CD8-positive, alpha-beta memory T cell (primary cell): ENCODE results near the gene TBX1. TPM values are rescaled to one million over a fixed set of nuclear protein-coding genes. Genes with fewer than 3 reads are reported as not detected.
A peak's percentile ranks its signal among the peaks of the same experiment; 100 is the strongest.

Experiments
- CTCF ChIA-PET: fragments of 350-600 bp; sonication (Branson Sonifier 250); formaldehyde crosslinking; loops from one replicate; lab custom pipeline; 2021; ENCODE audit warnings: antibody characterized with exemption; lab: Charles Lee
- POLR2A ChIA-PET: fragments of 350-600 bp; sonication (Branson Sonifier 250); formaldehyde crosslinking; loops from one replicate; lab custom pipeline; 2021; ENCODE audit warnings: antibody characterized with exemption; lab: Charles Lee
- DNase-seq, 5 donors: peaks; one replicate each; pipeline versions ENCODE4 v3.0.0 to v3.0.0-alpha.2; 2020 to 2022; ENCODE audit warnings: mixed read lengths in 1 of 5
- H3K27ac ChIP-seq: one replicate; pipeline ENCODE4 v1.7.0; 2013; ENCODE audit warnings: low read depth, mild to moderate bottlenecking, low read length, moderate library complexity
- H3K27me3 ChIP-seq: 2 replicates; pipeline ENCODE4 v1.7.0; 2013; ENCODE audit warnings: low read length, mild to moderate bottlenecking; ENCODE audit not compliant: insufficient read depth, poor library complexity, severe bottlenecking
- H3K36me3 ChIP-seq: 2 replicates; pipeline ENCODE4 v1.7.0; 2013; ENCODE audit warnings: mild to moderate bottlenecking, low read length, moderate library complexity; ENCODE audit not compliant: insufficient read depth
- H3K4me1 ChIP-seq: 2 replicates; pipeline ENCODE4 v1.7.0; 2013; ENCODE audit warnings: mild to moderate bottlenecking, low read length, moderate library complexity; ENCODE audit not compliant: insufficient read depth
- H3K4me3 ChIP-seq: 2 replicates; pipeline ENCODE4 v1.7.0; 2013; ENCODE audit warnings: mild to moderate bottlenecking, low read length
- H3K9me3 ChIP-seq: 2 replicates; pipeline ENCODE4 v1.7.0; 2013; ENCODE audit warnings: mild to moderate bottlenecking, low read length
- H3K27ac Mint-ChIP-seq, 8 donors: one replicate each; pipeline ENCODE4 v1.8.0; 2020 to 2021; ENCODE audit warnings: mixed read lengths in 8 of 8, mild to moderate bottlenecking in 6 of 8, inconsistent platforms in 3 of 8, moderate library complexity in 3 of 8
- H3K27me3 Mint-ChIP-seq, 2 donors: one replicate each; pipeline ENCODE4 v1.8.0; 2020 to 2021; ENCODE audit warnings: mixed read lengths in 2 of 2, mild to moderate bottlenecking in 1 of 2, moderate library complexity in 1 of 2
- H3K36me3 Mint-ChIP-seq, 3 donors: one replicate each; pipeline ENCODE4 v1.8.0; 2020 to 2021; ENCODE audit warnings: mixed read lengths in 3 of 3, inconsistent platforms in 1 of 3, mild to moderate bottlenecking in 1 of 3
- H3K4me1 Mint-ChIP-seq, 3 donors: one replicate each; pipeline ENCODE4 v1.8.0; 2020 to 2021; ENCODE audit warnings: mixed read lengths in 3 of 3, inconsistent platforms in 1 of 3, mild to moderate bottlenecking in 1 of 3
- H3K4me3 Mint-ChIP-seq, 7 donors: one replicate each; pipeline ENCODE4 v1.8.0; 2020 to 2021; ENCODE audit warnings: mixed read lengths in 7 of 7, mild to moderate bottlenecking in 6 of 7, moderate library complexity in 4 of 7, inconsistent platforms in 2 of 7
- H3K9me3 Mint-ChIP-seq, 5 donors: one replicate each; pipeline ENCODE4 v1.8.0; 2020 to 2022; ENCODE audit warnings: mixed read lengths in 5 of 5, mild to moderate bottlenecking in 3 of 5, moderate library complexity in 2 of 5, inconsistent platforms in 1 of 5
- polyA plus RNA-seq: library from polyadenylated mRNA; unstranded; fragments of 300-500 nt; fragmentation: Illumina TruSeq; gene quantifications from one replicate; pipeline ENCODE4 v1.2.3, GENCODE V29; 2021
- total RNA-seq, 2 experiments: library from RNA; stranded (reverse); gene quantifications; one replicate each; pipeline ENCODE4 v1.2.3, GENCODE V29; 2021

The TBX1 gene
- not detected for total RNA-seq
- not detected for polyA plus RNA-seq

- H3K9me3 Mint-ChIP-seq = peaks cover 0 to 4% (median 0%) of the 10 kb centered on the region in 5 donors
- H3K27me3 Mint-ChIP-seq = peaks cover 52 to 64% of the 10 kb centered on the region in 2 donors
- H3K36me3 Mint-ChIP-seq = peaks cover 0 to 4% (median 0%) of the 10 kb centered on the region in 3 donors
- peak within 1 kb of the TSS in 3 of 8 donors; percentile 52 to 90 (median 64) for H3K27ac Mint-ChIP-seq
- Histone ChIP-seq H3K27ac (peak within 1 kb of the TSS; percentile 72), H3K4me1 (peaks cover 30% of the 10 kb centered on the region), H3K36me3 (no peaks in the 10 kb centered on the region), H3K4me3 (no peak within 1 kb of the TSS), H3K27me3 (peaks cover 46% of the 10 kb centered on the region), H3K9me3 (no peaks in the 10 kb centered on the region)
- H3K4me3 Mint-ChIP-seq = peak within 1 kb of the TSS; percentile 77 to 89 (median 85)
- no peak for DNase-seq
- POLR2A ChIA-PET = no interaction called here
- CTCF ChIA-PET = no interaction called here
- H3K4me1 Mint-ChIP-seq = peaks cover 31 to 44% (median 34%) of the 10 kb centered on the region in 3 donors
Observed at GRCh38 chr22:19760058-19760950, at the start of gene TBX1. TBX1 (plus strand) TSS chr22:19760778; CDS start chr22:19760844, 66 bp downstream.

DNA sequence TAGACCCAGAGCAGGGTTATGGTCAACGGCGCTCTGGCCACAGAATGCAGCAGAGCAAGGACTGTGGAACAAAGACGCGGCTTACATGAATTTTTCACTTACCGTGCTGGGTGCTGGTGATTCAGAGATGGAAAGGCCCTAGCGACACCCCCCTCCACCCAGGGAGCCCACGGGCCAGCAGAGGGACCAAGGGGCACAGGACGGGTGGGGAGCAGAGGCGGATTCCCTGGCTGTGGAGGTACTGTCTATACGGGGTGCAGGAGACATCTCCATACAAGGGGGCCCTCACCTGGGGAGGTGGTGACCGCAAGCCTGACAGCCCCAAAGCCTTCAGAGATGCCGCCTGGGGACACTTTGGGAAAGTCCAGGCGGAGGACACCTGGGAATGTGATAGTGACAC is 47.3 kb upstream of the TBX1 start:
- Mint-ChIP-seq H3K27ac (no peak overlapping the region), H3K4me3 (peak overlapping the region; percentile 13 to 73 (median 55)), H3K27me3 (peaks cover 14 to 23% of the 10 kb centered on the region in 2 donors), H3K9me3 (no peaks in the 10 kb centered on the region), H3K4me1 (peaks cover 0 to 11% (median 4%) of the 10 kb centered on the region in 3 donors), H3K36me3 (no peaks in the 10 kb centered on the region)
- Histone ChIP-seq H3K4me3 (no peak overlapping the region), H3K27me3 (peaks cover 17% of the 10 kb centered on the region), H3K36me3 (no peaks in the 10 kb centered on the region), H3K4me1 (peaks cover 10% of the 10 kb centered on the region), H3K27ac (no peak overlapping the region), H3K9me3 (no peaks in the 10 kb centered on the region)
- ChIA-PET POLR2A (no interaction called here), CTCF (no interaction called here)
- DNase-seq = no peak

GRCh38 chr22:19713650-19714311 is 46.8 kb upstream of the TBX1 start:
- peaks cover 14 to 23% of the 10 kb centered on the region in 2 donors for H3K27me3 Mint-ChIP-seq
- Histone ChIP-seq H3K27me3 (peaks cover 17% of the 10 kb centered on the region), H3K27ac (no peak overlapping the region), H3K4me3 (no peak overlapping the region), H3K4me1 (peaks cover 13% of the 10 kb centered on the region), H3K9me3 (no peaks in the 10 kb centered on the region), H3K36me3 (no peaks in the 10 kb centered on the region)
- ChIA-PET CTCF (no interaction called here), POLR2A (no interaction called here)
- H3K4me1 Mint-ChIP-seq = peaks cover 0 to 11% (median 4%) of the 10 kb centered on the region in 3 donors
- DNase-seq = no peak
- no peak overlapping the region for H3K27ac Mint-ChIP-seq
- peak overlapping the region; percentile 20 to 81 (median 66) for H3K4me3 Mint-ChIP-seq
- H3K36me3 Mint-ChIP-seq = no peaks in the 10 kb centered on the region
- no peaks in the 10 kb centered on the region for H3K9me3 Mint-ChIP-seq

DNA sequence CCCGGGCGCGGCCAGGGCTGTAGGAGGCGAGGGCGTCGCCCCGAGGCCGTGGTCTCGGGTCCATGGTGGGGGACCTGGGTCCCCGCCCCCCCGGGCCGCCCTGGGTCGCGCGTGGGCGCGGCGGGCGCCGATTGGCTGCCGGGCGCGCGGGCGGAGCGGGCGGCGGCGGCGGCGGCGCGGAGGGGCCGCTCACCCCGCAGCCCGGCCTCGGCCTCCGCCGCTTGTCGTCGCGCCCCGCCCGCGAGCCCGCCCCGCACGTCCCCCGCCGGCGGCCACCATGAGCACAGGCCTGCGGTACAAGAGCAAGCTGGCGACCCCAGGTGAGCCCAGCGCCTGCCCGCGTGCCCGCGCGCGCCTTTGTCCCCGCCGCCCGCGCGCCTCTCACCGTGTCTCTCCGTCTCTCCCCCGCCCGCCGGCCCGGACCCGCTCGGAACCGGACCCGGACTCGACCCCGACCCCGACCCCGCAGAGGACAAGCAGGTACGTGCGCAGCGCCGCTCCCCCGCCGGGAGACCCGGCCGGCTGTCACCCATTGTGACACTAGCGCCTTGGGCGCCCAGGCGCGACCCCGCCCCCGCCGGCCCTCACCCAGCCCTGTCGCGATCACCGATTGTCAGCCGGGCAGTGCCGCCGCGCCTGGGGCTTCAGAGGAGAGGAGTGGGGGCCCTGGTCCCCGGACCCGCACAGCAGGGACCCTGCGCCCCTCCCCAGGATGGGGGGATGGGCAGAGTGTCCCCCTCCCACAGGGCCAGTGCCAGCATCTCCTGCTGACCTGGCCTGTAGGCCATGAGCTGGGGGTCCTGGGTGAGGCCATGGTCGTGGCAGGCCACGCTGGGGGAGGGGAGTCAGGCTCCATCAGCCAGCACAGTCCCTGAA is 46.0 kb upstream of the TBX1 start, which contains the start of gene SEPTIN5:
TSS of gene SEPTIN5 (plus strand) at position 192 of the 876 bp plus-strand sequence. CDS start at position 278, 86 bp downstream.
- Histone ChIP-seq H3K9me3 (no peaks in the 10 kb centered on the region), H3K36me3 (peaks cover 1% of the 10 kb centered on the region), H3K27ac (no peak within 1 kb of the TSS), H3K27me3 (peaks cover 17% of the 10 kb centered on the region), H3K4me1 (peaks cover 20% of the 10 kb centered on the region), H3K4me3 (peak within 1 kb of the TSS; percentile 9)
- H3K36me3 Mint-ChIP-seq = no peaks in the 10 kb centered on the region
- no peak within 1 kb of the TSS for H3K27ac Mint-ChIP-seq
- POLR2A ChIA-PET = no interaction called here
- H3K4me3 Mint-ChIP-seq = peak within 1 kb of the TSS; percentile 20 to 81 (median 66)
- H3K27me3 Mint-ChIP-seq = peaks cover 16 to 27% of the 10 kb centered on the region in 2 donors
- CTCF ChIA-PET = no interaction called here
- peaks cover 0 to 15% (median 7%) of the 10 kb centered on the region in 3 donors for H3K4me1 Mint-ChIP-seq
- H3K9me3 Mint-ChIP-seq = no peaks in the 10 kb centered on the region
- no peak for DNase-seq

DNA sequence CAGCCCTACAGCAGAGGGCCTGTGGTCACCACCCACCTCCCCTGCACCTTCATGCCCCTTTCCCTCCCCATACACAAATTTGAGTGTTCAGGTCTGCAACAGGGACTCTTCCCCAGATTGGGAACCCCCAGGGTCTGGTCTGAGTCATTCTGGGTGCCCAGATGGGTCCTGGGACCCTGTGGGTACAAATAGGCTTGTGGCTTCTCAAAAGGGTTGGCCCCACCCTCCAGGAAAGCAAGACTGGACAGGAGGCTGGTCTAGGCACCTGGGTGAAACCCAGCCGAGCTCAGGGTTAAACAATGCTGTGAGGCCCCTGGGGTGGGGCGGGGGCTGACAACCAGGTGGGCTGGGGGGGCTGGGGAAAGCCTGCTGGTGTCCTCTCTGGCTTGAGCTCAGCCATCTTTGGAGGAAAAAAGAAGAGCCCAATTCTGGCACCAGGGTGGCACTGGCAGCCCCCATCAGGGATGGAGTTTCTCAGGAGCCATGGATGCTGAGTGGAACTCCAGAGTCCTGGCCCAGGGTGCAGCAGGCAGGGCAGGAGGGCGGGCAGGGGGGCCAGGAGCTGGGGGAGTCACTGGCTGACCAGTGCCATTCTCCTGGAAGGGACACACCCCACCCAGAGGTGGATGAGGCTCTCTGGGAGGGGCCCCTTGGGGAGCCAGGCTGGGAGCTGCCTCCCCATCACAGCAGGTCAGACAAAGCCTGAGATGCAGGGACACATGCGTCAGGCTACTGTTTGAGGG is 45.2 kb upstream of the TBX1 start:
- H3K4me3 ChIP-seq = peak overlapping the region; percentile 9
- DNase-seq = no peak
- H3K27ac ChIP-seq = no peak overlapping the region
- Mint-ChIP-seq H3K4me3 (peak overlapping the region in 5 of 7 donors; percentile 36 to 57 (median 48)), H3K27ac (no peak overlapping the region), H3K27me3 (peaks cover 17 to 35% of the 10 kb centered on the region in 2 donors), H3K36me3 (no peaks in the 10 kb centered on the region), H3K4me1 (peaks cover 0 to 15% (median 7%) of the 10 kb centered on the region in 3 donors), H3K9me3 (no peaks in the 10 kb centered on the region)
- POLR2A ChIA-PET = no interaction called here
- peaks cover 7% of the 10 kb centered on the region for H3K36me3 ChIP-seq
- CTCF ChIA-PET = no interaction called here
- H3K9me3 ChIP-seq = no peaks in the 10 kb centered on the region
- peaks cover 20% of the 10 kb centered on the region for H3K4me1 ChIP-seq
- H3K27me3 ChIP-seq = peaks cover 17% of the 10 kb centered on the region

GRCh38 chr22:19716041-19716828 is 44.3 kb upstream of the TBX1 start:
- H3K36me3 Mint-ChIP-seq = no peaks in the 10 kb centered on the region

More at GRCh38 chr22:19716041-19716828, 44.3 kb upstream of the TBX1 start:
- POLR2A ChIA-PET = no interaction called here
- Mint-ChIP-seq H3K9me3 (no peaks in the 10 kb centered on the region), H3K4me1 (peaks cover 0 to 15% (median 7%) of the 10 kb centered on the region in 3 donors), H3K4me3 (peak overlapping the region in 2 of 7 donors; percentile 19 to 84), H3K27me3 (peaks cover 23 to 44% of the 10 kb centered on the region in 2 donors), H3K27ac (no peak overlapping the region)
- Histone ChIP-seq H3K9me3 (no peaks in the 10 kb centered on the region), H3K27ac (no peak overlapping the region), H3K4me3 (no peak overlapping the region), H3K4me1 (peaks cover 20% of the 10 kb centered on the region), H3K27me3 (peaks cover 17% of the 10 kb centered on the region), H3K36me3 (peaks cover 7% of the 10 kb centered on the region)
- DNase-seq = no peak
- CTCF ChIA-PET = interaction anchor here (1.5 kb wide), 1 partner anchor 14 kb away, joined by 4 read pairs; no protein-coding TSS in a partner anchor
